Measurements from ENCODE around the gene ASCC3.

The ASCC3 gene

DNA sequence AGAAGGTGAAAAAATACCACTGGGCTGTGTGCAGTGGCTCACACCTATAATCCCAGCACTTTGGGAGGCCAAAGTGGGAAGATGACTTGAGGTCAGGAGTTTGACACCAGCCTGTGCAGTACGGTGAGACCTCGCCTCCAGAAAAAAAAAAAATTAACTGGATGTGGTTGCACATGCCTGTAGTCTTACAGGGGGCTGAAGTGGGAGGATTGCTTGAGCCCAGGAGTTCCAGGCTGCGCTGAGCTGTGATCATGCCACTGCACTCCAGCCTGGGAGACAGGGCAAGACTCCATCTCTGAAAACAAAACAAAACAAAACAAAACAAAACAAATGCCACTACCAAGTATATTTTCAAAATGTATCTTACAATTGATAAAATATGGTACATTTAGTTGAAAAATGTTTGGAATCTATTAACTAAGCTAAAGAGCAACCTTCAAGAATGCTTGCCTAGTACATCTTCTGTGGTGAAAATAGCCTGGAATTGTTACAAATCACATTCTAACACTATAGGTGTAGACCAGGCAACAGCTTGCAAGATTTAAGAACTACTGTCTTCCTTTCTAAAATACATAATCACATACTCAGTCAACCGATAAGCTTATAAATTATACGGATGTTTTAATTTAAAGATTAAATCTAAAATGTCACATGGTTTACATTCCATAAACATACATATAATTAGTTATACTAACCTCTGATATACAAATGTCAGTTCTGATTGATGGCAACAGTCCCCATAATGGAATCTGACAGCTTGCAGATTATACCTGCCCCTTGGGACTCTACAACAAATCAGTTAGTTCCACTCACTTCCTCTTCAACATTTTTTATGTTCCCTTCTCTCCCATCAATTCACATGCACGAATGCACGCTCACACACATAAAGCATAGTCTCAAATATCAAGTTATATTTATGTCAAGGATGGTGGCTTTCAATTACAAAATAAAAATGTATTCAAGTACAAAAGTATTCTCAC, 150.8 kb downstream of the ASCC3 start:
- no peak for DNase-seq (ENCODE audit: low read depth in 2 of 2, low spot score in 1 of 2)

GRCh38 chr6:100726666-100727065, 154.5 kb downstream of the ASCC3 start:
- no peak for DNase-seq (ENCODE audit: low read depth in 2 of 2, low spot score in 1 of 2)

GRCh38 chr6:100724696-100725095, 156.4 kb downstream of the ASCC3 start:
- DNase-seq (ENCODE audit: low read depth in 2 of 2, low spot score in 1 of 2), result no peak

DNA sequence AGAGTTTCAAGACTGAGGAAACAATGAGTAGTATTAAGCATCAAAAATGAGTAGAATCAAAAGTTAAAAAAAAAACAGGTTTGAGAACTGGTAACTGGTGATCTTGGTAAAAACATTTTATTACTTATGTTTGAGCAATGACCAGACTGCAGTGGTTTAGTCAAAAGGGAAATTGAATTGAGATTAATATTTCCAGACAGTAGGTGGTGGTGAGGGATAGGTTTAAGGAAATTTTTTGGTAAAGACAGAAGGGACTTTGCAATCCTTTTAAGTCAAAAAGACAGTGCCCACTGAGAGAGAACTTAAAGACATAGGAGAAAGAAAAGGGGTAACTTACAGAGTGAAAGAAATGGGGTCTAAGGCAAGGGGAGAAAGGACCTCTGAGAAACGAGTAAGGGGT, 156.9 kb downstream of the ASCC3 start:
- DNase-seq (ENCODE audit: low read depth in 2 of 2, low spot score in 1 of 2), result no peak

- DNase-seq (ENCODE audit: low read depth in 2 of 2, low spot score in 1 of 2), result no peak
Observed at GRCh38 chr6:100721256-100721655, 159.9 kb downstream of the ASCC3 start.

DNA sequence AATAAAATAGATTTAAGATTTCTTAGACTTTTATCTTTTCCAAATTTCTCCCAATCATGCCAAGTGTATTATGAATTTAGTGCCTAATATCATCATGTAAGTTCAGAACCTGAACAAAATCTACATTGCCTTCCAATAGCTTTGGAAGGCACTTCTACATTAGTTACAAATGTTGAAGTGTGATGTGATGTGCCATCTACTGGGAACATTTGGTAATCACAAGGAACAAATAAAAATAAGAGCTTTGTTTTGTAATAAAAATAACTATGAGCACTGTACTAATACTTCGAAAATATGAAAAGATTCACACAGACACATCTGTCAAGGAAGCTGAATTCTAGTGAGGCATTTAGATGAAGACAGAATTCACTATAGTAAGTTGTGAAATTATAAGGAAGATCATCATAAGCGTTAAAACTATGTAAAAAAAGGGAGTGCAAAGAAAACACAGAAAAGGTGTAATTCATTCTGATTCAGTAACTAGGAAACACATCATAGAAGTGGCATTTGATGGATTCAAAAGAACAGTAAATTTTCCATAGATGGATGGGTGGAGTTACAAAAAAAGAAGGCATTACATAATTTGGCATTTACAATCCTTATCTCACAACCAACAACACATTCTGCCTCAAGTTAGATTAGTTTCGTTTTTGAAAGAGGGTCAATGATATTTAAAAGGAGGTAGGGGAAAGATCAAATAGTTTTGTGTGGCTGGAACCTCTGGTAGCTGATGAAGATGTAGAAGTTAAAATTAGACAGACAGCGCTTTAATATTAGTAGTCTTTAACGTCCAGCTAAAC, 161.0 kb downstream of the ASCC3 start:
- no peak for DNase-seq (ENCODE audit: low read depth in 2 of 2, low spot score in 1 of 2)

DNA sequence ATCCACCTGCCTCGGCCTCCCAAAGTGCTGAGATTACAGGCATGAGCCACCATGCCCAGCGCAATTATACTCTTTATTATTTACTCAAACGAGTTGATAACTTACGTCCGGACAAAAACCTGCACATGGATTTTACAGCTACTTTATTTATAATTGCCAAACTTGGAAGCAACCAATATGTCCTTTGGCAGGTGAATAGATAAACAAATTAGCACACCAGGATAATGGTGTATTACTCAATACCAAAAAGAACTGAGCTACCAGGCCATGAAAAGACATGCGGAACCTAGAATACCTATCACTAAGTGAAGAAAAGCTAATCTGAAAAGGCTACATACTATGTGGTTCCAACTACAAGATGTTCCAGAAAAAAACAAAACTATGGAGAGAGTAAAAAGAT, 168.1 kb downstream of the ASCC3 start:
- DNase-seq (ENCODE audit: low read depth in 2 of 2, low spot score in 1 of 2), result no peak

DNA sequence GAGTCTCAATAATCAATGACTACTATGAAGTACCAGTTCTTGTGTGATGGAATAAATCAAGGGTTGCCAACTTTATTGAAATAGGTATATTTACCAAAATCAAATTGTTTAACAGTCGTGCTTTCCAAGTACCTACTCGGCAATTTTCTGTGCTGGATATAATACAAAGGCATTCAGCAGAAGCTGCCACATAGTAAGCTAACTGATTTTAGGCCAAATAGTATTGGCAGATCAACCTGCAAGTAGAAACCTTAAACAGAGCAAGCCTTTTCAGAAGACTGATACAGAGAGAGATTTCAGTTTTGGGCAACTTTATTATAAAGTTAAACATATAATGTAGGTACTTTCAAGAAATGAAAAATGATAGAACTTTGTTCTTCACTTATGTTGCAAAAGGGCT, 174.6 kb downstream of the ASCC3 start:
- no peak for DNase-seq (ENCODE audit: low read depth in 2 of 2, low spot score in 1 of 2)

GRCh38 chr6:100704961-100705360, 176.2 kb downstream of the ASCC3 start:
- DNase-seq (ENCODE audit: low read depth in 2 of 2, low spot score in 1 of 2), result no peak

DNA sequence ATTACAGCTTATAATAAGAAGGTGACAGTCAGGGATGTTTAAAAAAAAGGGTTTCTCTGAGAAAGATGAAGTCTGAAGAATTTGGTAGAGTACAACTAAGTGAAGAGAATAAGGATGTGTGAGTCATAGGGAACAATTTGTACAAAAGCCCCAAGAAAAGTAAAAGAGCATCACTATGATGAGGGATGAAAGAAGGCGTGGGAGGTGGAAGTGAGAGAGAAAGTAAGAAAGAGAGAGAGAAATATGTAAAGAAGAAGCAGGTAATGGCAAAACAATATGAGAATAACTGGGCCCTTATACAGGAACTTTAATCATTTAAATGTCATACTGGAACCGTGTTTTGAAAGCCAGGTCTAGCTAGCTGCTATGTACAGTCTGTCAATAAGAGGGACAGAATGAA, 179.4 kb downstream of the ASCC3 start:
- DNase-seq (ENCODE audit: low read depth in 2 of 2, low spot score in 1 of 2), result no peak

- DNase-seq (ENCODE audit: low read depth in 2 of 2, low spot score in 1 of 2), result no peak
Observed at GRCh38 chr6:100700009-100700408, 181.1 kb downstream of the ASCC3 start.

- no peak for DNase-seq (ENCODE audit: low read depth in 2 of 2, low spot score in 1 of 2)
Observed at GRCh38 chr6:100695445-100695844, 185.7 kb downstream of the ASCC3 start.

DNA sequence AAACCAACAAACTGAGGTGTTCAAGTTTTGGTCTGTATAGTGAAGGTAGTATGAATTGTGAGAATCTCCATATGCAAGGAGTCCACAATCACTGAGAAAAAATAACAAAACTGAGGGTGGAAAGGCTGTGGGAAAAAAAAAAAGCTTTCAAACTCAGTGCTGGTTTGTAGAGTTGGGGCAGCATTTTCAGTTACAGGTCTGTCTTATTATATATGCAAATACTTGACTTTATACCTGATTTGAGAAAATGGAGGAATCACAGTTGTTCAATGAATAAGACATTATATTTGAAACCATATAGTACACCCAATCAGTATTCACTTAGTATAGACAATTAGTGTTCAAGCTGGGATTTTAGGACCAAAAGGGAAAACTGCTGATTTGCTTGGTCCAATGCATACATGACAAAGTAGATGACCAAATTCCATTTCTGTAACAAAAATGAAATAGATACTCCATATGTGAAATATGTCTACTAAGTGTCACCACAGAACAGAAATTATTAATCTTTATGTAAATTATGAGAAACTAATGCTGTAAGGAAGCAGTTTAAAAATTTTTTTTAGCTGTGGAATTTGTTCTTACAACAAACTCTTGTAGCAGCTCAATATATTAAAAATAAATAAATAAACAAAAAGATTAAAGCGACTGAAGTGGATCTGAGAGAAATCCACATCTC, 187.7 kb downstream of the ASCC3 start:
- DNase-seq (ENCODE audit: low read depth in 2 of 2, low spot score in 1 of 2), result no peak

DNA sequence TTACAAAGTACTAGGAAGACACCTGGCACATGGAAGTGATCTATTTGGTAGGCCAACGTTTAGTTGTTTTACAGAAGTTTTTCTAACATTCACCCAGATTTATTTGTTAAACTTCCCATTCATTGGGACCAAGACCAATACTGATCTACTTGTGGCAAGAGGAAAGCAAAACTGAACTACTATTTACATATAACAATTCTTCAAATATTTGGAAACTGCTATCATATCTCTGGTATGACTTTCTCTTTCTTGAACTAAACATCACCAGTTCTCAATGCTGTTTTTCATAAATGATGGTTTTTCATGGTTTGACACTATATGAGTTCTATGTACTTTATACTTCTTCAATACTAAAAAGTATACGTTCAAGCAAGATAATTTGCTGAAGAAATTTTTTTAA, 189.2 kb downstream of the ASCC3 start:
- DNase-seq (ENCODE audit: low read depth in 2 of 2, low spot score in 1 of 2), result no peak

GRCh38 chr6:100686216-100686615, 194.9 kb downstream of the ASCC3 start:
- DNase-seq (ENCODE audit: low read depth in 2 of 2, low spot score in 1 of 2), result no peak

DNA sequence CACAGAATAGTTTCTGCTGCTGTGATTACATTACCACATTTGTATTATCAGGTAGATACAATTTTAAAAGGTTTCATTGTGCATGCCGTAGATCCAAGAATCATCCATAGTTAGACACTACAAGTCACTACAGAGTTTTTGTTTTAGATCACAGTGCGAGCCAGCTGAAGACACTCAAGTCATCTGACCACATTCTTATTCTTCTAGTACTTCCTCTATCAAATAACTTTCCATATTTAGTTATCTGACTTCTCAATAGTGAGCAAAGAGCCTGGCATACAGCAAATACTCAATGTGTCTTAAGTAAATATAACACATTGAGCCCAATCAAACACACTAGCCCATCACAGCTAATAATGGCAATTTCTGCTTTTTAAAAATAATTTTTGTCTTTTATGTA, 195.4 kb downstream of the ASCC3 start:
- no peak for DNase-seq (ENCODE audit: low read depth in 2 of 2, low spot score in 1 of 2)

DNA sequence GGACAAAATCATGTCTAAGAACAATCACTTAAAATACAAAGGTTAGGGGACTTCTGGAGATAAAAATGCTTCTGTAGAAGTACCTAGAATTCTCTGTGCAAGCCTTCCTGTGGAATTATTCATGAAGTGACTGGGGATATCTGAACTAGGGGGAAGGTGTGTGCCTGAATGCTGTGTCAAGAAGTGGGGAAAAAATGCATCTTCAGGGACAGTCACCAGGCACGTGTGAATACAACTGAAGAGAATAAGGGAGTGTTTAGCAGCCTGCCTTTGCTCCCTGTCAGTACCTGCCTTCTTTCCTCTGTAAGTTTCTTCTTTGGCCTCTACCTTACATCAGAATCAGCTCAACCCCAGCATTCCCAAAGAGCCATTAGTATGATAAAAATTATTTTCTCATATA, 201.0 kb downstream of the ASCC3 start:
- DNase-seq (ENCODE audit: low read depth in 2 of 2, low spot score in 1 of 2), result no peak

DNA sequence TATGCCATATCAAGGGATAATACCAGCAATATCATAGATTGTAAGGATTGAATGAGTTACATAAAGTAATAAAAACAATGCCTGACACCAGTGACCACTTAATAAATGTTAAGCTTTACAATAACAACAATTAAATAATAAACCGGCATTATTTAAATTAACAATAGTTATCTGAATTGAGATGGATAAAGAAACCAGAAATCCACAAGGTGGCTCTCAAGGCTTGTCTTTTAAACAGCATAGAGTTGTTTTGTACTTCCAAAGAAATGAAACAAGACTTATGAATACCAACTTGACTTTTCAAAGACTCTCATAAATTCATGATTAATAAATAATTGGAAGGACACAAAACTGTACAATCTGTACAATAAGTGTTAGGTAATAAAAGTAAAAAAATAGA, 203.1 kb downstream of the ASCC3 start:
- DNase-seq (ENCODE audit: low read depth in 2 of 2, low spot score in 1 of 2), result no peak

DNA sequence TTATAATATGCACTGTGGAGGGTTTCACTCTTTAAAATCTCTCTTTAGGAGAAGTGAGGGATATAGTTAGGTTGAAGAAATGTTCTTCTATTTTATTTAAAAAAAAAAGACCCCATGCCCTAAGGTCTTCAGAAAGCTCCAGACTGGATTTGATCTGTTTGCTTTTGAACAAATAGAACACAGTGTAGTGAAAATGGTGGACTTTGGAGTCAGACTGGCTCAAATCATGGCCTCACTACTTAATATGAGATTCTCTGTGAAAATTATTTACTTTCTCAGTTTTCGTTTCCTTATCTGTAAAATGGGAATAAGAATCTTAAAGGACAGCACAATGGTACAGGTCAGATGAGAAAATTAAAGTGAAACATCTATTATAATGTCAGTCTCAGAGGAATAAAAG, 203.9 kb downstream of the ASCC3 start:
- no peak for DNase-seq (ENCODE audit: low read depth in 2 of 2, low spot score in 1 of 2)

- no peak for DNase-seq (ENCODE audit: low read depth in 2 of 2, low spot score in 1 of 2)
Observed at GRCh38 chr6:100673641-100674040, 207.5 kb downstream of the ASCC3 start.

DNA sequence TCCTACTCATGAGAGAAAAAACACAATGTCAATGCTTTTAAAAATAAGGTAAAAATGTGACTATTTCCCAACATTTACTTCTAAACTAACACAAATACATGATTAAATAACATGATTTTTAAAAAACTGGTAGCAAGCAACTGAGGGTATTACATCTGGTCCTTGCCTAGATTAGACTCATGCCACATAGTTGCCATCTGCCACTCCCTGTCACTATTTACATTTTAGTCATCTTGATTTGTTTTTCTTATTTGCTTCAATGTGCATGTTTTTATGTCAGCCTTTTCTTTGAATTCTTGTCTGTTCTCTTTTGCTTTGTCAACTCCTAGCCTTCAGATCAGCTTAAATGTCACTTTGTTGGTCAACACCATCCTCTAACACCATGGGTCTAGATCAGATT, 209.4 kb downstream of the ASCC3 start:
- no peak for DNase-seq (ENCODE audit: low read depth in 2 of 2, low spot score in 1 of 2)

- no peak for DNase-seq (ENCODE audit: low read depth in 2 of 2, low spot score in 1 of 2)
Observed at GRCh38 chr6:100670056-100670455, 211.1 kb downstream of the ASCC3 start.
